Activated CD8-positive, alpha-beta T cell treated with anti-CD3 and anti-CD28 coated beads for 36 hours (primary cell): ENCODE measurements around the gene TBC1D22A. TPM values are rescaled to one million over a fixed set of nuclear protein-coding genes. Genes with fewer than 3 reads are reported as not detected.

Source experiments
- ATAC-seq: fragments of 200-7000 bp; cut with Tn5 transposase; one replicate; pipeline ENCODE4 v1.10.0; 2021; ENCODE audit warnings: mild to moderate bottlenecking, moderate library complexity
- CTCF ChIA-PET: fragments of 350-600 bp; sonication (Branson Sonifier 250); formaldehyde crosslinking; loops from one replicate; lab custom pipeline; 2021; ENCODE audit warnings: antibody characterized with exemption; lab: Charles Lee
- POLR2A ChIA-PET: fragments of 350-600 bp; sonication (Branson Sonifier 250); formaldehyde crosslinking; loops from one replicate; lab custom pipeline; 2021; ENCODE audit warnings: antibody characterized with exemption; lab: Charles Lee
- DNase-seq: peaks from one replicate; pipeline ENCODE4 v3.0.0-alpha.2; 2020
- H3K27ac Mint-ChIP-seq: one replicate; pipeline ENCODE4 v1.8.0; 2021; ENCODE audit warnings: mild to moderate bottlenecking, mixed read lengths
- H3K27me3 Mint-ChIP-seq: one replicate; pipeline ENCODE4 v1.8.0; 2021; ENCODE audit warnings: mixed read lengths
- H3K36me3 Mint-ChIP-seq: one replicate; pipeline ENCODE4 v1.8.0; 2021; ENCODE audit warnings: low read depth, mixed read lengths
- H3K4me1 Mint-ChIP-seq: one replicate; pipeline ENCODE4 v1.8.0; 2021; ENCODE audit warnings: low read depth, mixed read lengths
- H3K4me3 Mint-ChIP-seq: one replicate; pipeline ENCODE4 v1.8.0; 2021; ENCODE audit warnings: mild to moderate bottlenecking, moderate library complexity, mixed read lengths
- H3K9me3 Mint-ChIP-seq: one replicate; pipeline ENCODE4 v1.8.0; 2021; ENCODE audit warnings: mixed read lengths
- CTCF ChIP-seq: fragments of 200-600 bp; IDR thresholded peaks from one replicate; pipeline ENCODE4 v1.8.0; 2022; ENCODE audit warnings: antibody characterized with exemption, mild to moderate bottlenecking
- intact Hi-C: fragments of 100-400 bp; cut with micrococcal nuclease; formaldehyde crosslinking; loops from one replicate; pipeline ENCODE4 v1.10.0; 2022
- total RNA-seq, 2 experiments: library from RNA; stranded (reverse); gene quantifications; one replicate each; pipeline ENCODE4 v1.2.3, GENCODE V29; 2021

Gene TBC1D22A
- total RNA-seq, 2 experiments from 2014 or later = 41.0 to 42.8 TPM

GRCh38 chr22:46966846-46967245, 204.4 kb downstream of the TBC1D22A start:
- CTCF ChIA-PET = interaction anchor here (0.9 to 1.8 kb wide), 2 partner anchors 166 to 168 kb away, joined by 3 to 6 read pairs; no protein-coding TSS in a partner anchor

GRCh38 chr22:46967445-46968358, 205.3 kb downstream of the TBC1D22A start:
- peak overlapping the region; percentile 25 for H3K27ac Mint-ChIP-seq
- ATAC-seq = no peak
- H3K4me1 Mint-ChIP-seq = peaks cover 31% of the 10 kb centered on the region
- POLR2A ChIA-PET = no interaction called here
- CTCF ChIA-PET = interaction anchor here (0.9 to 1.8 kb wide), 2 partner anchors 166 to 169 kb away, joined by 3 to 6 read pairs; no protein-coding TSS in a partner anchor
- no peaks in the 10 kb centered on the region for H3K9me3 Mint-ChIP-seq
- no peaks in the 10 kb centered on the region for H3K27me3 Mint-ChIP-seq
- no peak for TF ChIP-seq CTCF
- intact Hi-C loops = no loop called here
- H3K36me3 Mint-ChIP-seq = peaks cover 8% of the 10 kb centered on the region
- no peak for DNase-seq
- H3K4me3 Mint-ChIP-seq = no peak overlapping the region

More at GRCh38 chr22:46966846-46967245, 204.4 kb downstream of the TBC1D22A start:
- DNase-seq (no peak), ATAC-seq (no peak)
- POLR2A ChIA-PET = no interaction called here
- intact Hi-C loops = no loop called here
- H3K9me3 Mint-ChIP-seq = no peaks in the 10 kb centered on the region
- peaks cover 31% of the 10 kb centered on the region for H3K4me1 Mint-ChIP-seq
- no peaks in the 10 kb centered on the region for H3K27me3 Mint-ChIP-seq
- no peak overlapping the region for H3K27ac Mint-ChIP-seq
- no peak for TF ChIP-seq CTCF
- peaks cover 4% of the 10 kb centered on the region for H3K36me3 Mint-ChIP-seq
- H3K4me3 Mint-ChIP-seq = no peak overlapping the region

GRCh38 chr22:46968359-46968740, 205.9 kb downstream of the TBC1D22A start:
- Mint-ChIP-seq H3K27me3 (no peaks in the 10 kb centered on the region), H3K9me3 (no peaks in the 10 kb centered on the region), H3K4me3 (no peak overlapping the region), H3K36me3 (peaks cover 8% of the 10 kb centered on the region), H3K4me1 (peaks cover 31% of the 10 kb centered on the region), H3K27ac (no peak overlapping the region)
- intact Hi-C loops = no loop called here
- ChIA-PET POLR2A (no interaction called here), CTCF (no interaction called here)
- DNase-seq (no peak), ATAC-seq (no peak)
- no peak for TF ChIP-seq CTCF

- Mint-ChIP-seq H3K4me3 (no peak overlapping the region), H3K36me3 (peaks cover 8% of the 10 kb centered on the region), H3K4me1 (peaks cover 31% of the 10 kb centered on the region), H3K27me3 (no peaks in the 10 kb centered on the region), H3K9me3 (no peaks in the 10 kb centered on the region), H3K27ac (peak overlapping the region; percentile 20)
- ATAC-seq = no peak
- DNase-seq = no peak
- intact Hi-C loops = no loop called here
- ChIA-PET POLR2A (no interaction called here), CTCF (no interaction called here)
- no peak for TF ChIP-seq CTCF
Observed at GRCh38 chr22:46968848-46969247, 206.4 kb downstream of the TBC1D22A start.

- ATAC-seq (peak; percentile 91), DNase-seq (peak; percentile 88)
- Mint-ChIP-seq H3K4me1 (peaks cover 28% of the 10 kb centered on the region), H3K27me3 (no peaks in the 10 kb centered on the region), H3K36me3 (peaks cover 8% of the 10 kb centered on the region), H3K9me3 (no peaks in the 10 kb centered on the region), H3K27ac (peak overlapping the region; percentile 80), H3K4me3 (no peak overlapping the region)
- intact Hi-C loops = no loop called here
- ChIA-PET CTCF (no interaction called here), POLR2A (no interaction called here)
- TF ChIP-seq CTCF = no peak
Observed at GRCh38 chr22:46969491-46969890, 207.0 kb downstream of the TBC1D22A start.
